Peyer's patch (tissue), 4 donors: ENCODE data around the gene DNAJC7.

Source experiments
- POLR2A ChIP-seq, 2 donors: fragments of 450-650 bp; IDR thresholded peaks; one replicate each; pipeline ENCODE4 v1.5.1; 2017; ENCODE audit warnings: antibody characterized with exemption in 2 of 2, mild to moderate bottlenecking in 2 of 2, moderate library complexity in 2 of 2
- TF ChIP-seq, protein P1 (sequence below), 6 experiments: fragments of 450-650 bp in 4 of 6; fragments of 200-600 bp in 2 of 6; sonication (generic) in 1 of 6; IDR thresholded peaks; one replicate each; pipeline ENCODE4 v1.5.1; 2017 to 2019; ENCODE audit warnings: antibody characterized with exemption in 6 of 6, mild to moderate bottlenecking in 3 of 6, moderate library complexity in 1 of 6

DNA sequence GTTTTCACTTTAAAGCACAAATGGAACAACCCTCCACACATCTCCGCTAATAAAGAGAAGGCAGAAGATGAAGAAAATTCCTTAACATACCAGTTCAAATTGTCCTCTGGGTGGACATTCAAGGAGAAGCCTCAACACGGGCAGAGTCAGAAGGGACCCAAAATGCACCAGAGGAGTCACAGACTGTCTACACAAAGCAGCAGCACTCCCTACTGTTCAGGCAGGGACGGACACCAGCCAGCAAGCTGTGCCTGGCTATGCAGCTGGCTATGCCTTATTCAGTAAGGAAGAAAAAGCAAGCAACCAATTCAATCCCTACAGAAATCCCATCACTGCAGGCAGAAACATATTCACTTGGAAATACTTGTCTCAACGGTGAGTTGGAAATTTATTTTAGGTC, 8.1 kb downstream of the DNAJC7 start:
- TF ChIP-seq, protein P1, sequence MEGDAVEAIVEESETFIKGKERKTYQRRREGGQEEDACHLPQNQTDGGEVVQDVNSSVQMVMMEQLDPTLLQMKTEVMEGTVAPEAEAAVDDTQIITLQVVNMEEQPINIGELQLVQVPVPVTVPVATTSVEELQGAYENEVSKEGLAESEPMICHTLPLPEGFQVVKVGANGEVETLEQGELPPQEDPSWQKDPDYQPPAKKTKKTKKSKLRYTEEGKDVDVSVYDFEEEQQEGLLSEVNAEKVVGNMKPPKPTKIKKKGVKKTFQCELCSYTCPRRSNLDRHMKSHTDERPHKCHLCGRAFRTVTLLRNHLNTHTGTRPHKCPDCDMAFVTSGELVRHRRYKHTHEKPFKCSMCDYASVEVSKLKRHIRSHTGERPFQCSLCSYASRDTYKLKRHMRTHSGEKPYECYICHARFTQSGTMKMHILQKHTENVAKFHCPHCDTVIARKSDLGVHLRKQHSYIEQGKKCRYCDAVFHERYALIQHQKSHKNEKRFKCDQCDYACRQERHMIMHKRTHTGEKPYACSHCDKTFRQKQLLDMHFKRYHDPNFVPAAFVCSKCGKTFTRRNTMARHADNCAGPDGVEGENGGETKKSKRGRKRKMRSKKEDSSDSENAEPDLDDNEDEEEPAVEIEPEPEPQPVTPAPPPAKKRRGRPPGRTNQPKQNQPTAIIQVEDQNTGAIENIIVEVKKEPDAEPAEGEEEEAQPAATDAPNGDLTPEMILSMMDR (IDR thresholded peaks at IDR 0.05) = peak in 1 of 6 experiments; percentile 13
- no peak for TF ChIP-seq POLR2A (IDR thresholded peaks at IDR 0.05)
